Measurements from ENCODE around the gene SOX6. TPM values are rescaled to one million over a fixed set of nuclear protein-coding genes. Genes with fewer than 3 reads are reported as not detected.

SOX6 gene
- total and polyA plus RNA-seq, 2 donors (not counting 1 experiment from before 2014, with no cell fraction given) = 3.0 to 5.1 TPM

DNA sequence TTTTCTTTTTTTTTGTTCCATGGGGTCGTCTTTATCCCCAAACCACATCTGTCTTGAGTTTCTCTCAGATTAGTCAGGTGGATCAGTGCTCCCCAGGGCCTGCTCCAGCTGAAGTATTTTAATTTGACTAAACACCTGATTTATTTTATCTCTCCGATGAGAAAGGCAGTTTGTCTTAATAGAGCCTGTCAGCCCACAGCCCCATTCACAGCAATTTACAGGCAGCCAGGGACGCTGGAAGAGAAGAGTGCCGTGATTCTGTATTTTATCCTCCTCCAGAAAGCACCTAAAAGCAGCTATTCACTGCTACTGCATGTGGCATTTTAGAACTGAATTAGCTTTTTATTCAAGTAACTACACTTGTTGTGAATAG lies 164.5 kb downstream of the SOX6 start:
- no peak overlapping the region for H3K9ac ChIP-seq (ENCODE audit: insufficient read depth, low read length)
- no peaks in the 10 kb centered on the region for H3K79me2 ChIP-seq (ENCODE audit: control insufficient read depth, insufficient read depth, low read length)
- no peak for DNase-seq (ENCODE audit: low read depth in 2 of 2)
- H3K9me3 ChIP-seq (ENCODE audit: control insufficient read depth, insufficient read depth, low read depth, low read length) = no peaks in the 10 kb centered on the region
- H3K36me3 ChIP-seq (ENCODE audit: control insufficient read depth, insufficient read depth, low read length) = no peaks in the 10 kb centered on the region
- peaks cover 4% of the 10 kb centered on the region for H3K4me1 ChIP-seq (ENCODE audit: control insufficient read depth, extremely low read depth, insufficient read depth, low read length)
- no peaks in the 10 kb centered on the region for H3K27me3 ChIP-seq (ENCODE audit: control insufficient read depth, insufficient read depth, low read length)
- no peak overlapping the region for H3K27ac ChIP-seq (ENCODE audit: insufficient read depth, low read length)
- no peaks in the 10 kb centered on the region for H4K20me1 ChIP-seq (ENCODE audit: control insufficient read depth, extremely low read depth, insufficient read depth, low read length)
- H3K4me2 ChIP-seq (ENCODE audit: extremely low read depth, insufficient read depth, low read length) = no peak overlapping the region
- no peak overlapping the region for H3K4me3 ChIP-seq (replicated peaks in 1 of 4; ENCODE audit: control extremely low read depth in 1 of 4, insufficient read depth in 1 of 4, low read depth in 3 of 4, low read length in 4 of 4)
- no peak overlapping the region for H2AFZ ChIP-seq (ENCODE audit: low read length)
- TF ChIP-seq, protein P1, sequence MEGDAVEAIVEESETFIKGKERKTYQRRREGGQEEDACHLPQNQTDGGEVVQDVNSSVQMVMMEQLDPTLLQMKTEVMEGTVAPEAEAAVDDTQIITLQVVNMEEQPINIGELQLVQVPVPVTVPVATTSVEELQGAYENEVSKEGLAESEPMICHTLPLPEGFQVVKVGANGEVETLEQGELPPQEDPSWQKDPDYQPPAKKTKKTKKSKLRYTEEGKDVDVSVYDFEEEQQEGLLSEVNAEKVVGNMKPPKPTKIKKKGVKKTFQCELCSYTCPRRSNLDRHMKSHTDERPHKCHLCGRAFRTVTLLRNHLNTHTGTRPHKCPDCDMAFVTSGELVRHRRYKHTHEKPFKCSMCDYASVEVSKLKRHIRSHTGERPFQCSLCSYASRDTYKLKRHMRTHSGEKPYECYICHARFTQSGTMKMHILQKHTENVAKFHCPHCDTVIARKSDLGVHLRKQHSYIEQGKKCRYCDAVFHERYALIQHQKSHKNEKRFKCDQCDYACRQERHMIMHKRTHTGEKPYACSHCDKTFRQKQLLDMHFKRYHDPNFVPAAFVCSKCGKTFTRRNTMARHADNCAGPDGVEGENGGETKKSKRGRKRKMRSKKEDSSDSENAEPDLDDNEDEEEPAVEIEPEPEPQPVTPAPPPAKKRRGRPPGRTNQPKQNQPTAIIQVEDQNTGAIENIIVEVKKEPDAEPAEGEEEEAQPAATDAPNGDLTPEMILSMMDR (conservative IDR thresholded peaks at IDR 0.05 in 1 of 2, IDR thresholded peaks at IDR 0.05 in 1 of 2; ENCODE audit: low read depth in 1 of 2, low read length in 2 of 2) = no peak
- TF ChIP-seq EZH2 (IDR thresholded peaks at IDR 0.05; ENCODE audit: low read length, missing control alignments) = no peak

DNA sequence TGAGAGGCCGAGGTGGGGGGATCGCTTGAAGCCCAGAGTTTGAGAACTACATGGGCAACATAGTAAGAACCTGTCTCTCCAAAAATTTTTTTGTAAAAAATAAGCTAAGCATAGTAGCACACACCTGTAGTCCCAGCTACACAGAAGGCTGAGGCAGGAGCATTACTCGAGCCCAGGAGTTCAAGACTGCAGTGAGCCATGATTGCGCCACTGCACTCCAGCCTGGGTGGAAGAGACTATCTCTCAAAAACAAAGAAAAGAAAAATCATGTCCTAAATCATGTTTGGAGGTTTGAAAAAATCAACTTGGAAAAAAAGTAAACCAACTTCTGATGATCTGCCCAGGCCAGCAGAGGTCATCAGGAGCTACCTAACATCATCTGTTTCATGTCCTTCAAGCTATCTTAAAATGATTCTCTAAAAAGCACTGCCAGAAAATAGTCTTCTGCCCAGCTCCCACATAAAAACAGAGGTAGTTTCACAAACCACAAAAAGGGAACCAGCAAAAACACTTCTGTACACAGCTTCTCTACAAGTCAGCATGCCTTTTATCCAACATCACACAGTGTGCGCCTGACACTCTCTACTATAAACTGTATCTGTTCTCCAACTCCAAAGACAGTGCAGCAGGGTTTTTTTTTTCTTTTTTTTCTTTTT lies 165.0 kb downstream of the SOX6 start:
- no peak overlapping the region for H2AFZ ChIP-seq (ENCODE audit: low read length)
- peaks cover 4% of the 10 kb centered on the region for H3K4me1 ChIP-seq (ENCODE audit: control insufficient read depth, extremely low read depth, insufficient read depth, low read length)
- no peak for DNase-seq (ENCODE audit: low read depth in 2 of 2)
- no peak overlapping the region for H3K9ac ChIP-seq (ENCODE audit: insufficient read depth, low read length)
- no peaks in the 10 kb centered on the region for H4K20me1 ChIP-seq (ENCODE audit: control insufficient read depth, extremely low read depth, insufficient read depth, low read length)
- no peak overlapping the region for H3K4me3 ChIP-seq (replicated peaks in 1 of 4; ENCODE audit: control extremely low read depth in 1 of 4, insufficient read depth in 1 of 4, low read depth in 3 of 4, low read length in 4 of 4)
- H3K27me3 ChIP-seq (ENCODE audit: control insufficient read depth, insufficient read depth, low read length) = no peaks in the 10 kb centered on the region
- TF ChIP-seq, protein P1 (conservative IDR thresholded peaks at IDR 0.05 in 1 of 2, IDR thresholded peaks at IDR 0.05 in 1 of 2; ENCODE audit: low read depth in 1 of 2, low read length in 2 of 2) = no peak
- no peak for TF ChIP-seq EZH2 (IDR thresholded peaks at IDR 0.05; ENCODE audit: low read length, missing control alignments)
- no peaks in the 10 kb centered on the region for H3K9me3 ChIP-seq (ENCODE audit: control insufficient read depth, insufficient read depth, low read depth, low read length)
- H3K79me2 ChIP-seq (ENCODE audit: control insufficient read depth, insufficient read depth, low read length) = no peaks in the 10 kb centered on the region
- no peak overlapping the region for H3K27ac ChIP-seq (ENCODE audit: insufficient read depth, low read length)
- H3K36me3 ChIP-seq (ENCODE audit: control insufficient read depth, insufficient read depth, low read length) = no peaks in the 10 kb centered on the region
- H3K4me2 ChIP-seq (ENCODE audit: extremely low read depth, insufficient read depth, low read length) = no peak overlapping the region

DNA sequence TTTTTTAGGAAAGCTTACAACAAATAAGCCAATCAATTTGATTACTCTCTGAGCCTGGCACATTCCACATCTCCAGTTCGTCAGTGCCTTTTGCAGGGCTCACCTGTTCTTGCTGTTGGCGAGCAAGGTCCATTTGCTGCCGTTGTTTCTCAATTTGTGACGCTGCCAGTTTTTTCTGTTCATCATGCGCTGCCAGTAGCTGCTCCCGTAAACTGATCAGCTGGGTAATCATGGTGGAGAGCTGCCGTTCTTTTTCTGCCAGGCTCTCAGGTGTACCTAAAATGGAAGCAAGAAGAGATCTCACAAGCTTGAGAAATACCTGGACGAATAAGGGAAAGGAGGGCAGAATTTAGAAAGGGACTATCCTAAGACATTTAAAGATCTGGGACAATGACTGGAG lies 169.7 kb downstream of the SOX6 start:
- Histone ChIP-seq H3K27me3 (ENCODE audit: control insufficient read depth, insufficient read depth, low read length) (no peaks in the 10 kb centered on the region), H2AFZ (ENCODE audit: low read length) (no peak overlapping the region), H4K20me1 (ENCODE audit: control insufficient read depth, extremely low read depth, insufficient read depth, low read length) (no peaks in the 10 kb centered on the region), H3K9me3 (ENCODE audit: control insufficient read depth, insufficient read depth, low read depth, low read length) (no peaks in the 10 kb centered on the region), H3K4me1 (ENCODE audit: control insufficient read depth, extremely low read depth, insufficient read depth, low read length) (peaks cover 9% of the 10 kb centered on the region), H3K9ac (ENCODE audit: insufficient read depth, low read length) (no peak overlapping the region), H3K4me2 (ENCODE audit: extremely low read depth, insufficient read depth, low read length) (no peak overlapping the region), H3K4me3 (replicated peaks in 1 of 4; ENCODE audit: control extremely low read depth in 1 of 4, insufficient read depth in 1 of 4, low read depth in 3 of 4, low read length in 4 of 4) (no peak overlapping the region), H3K79me2 (ENCODE audit: control insufficient read depth, insufficient read depth, low read length) (no peaks in the 10 kb centered on the region), H3K27ac (ENCODE audit: insufficient read depth, low read length) (no peak overlapping the region), H3K36me3 (ENCODE audit: control insufficient read depth, insufficient read depth, low read length) (no peaks in the 10 kb centered on the region)
- no peak for TF ChIP-seq EZH2 (IDR thresholded peaks at IDR 0.05; ENCODE audit: low read length, missing control alignments)
- TF ChIP-seq, protein P1 (conservative IDR thresholded peaks at IDR 0.05 in 1 of 2, IDR thresholded peaks at IDR 0.05 in 1 of 2; ENCODE audit: low read depth in 1 of 2, low read length in 2 of 2) = no peak
- DNase-seq (ENCODE audit: low read depth in 2 of 2) = no peak

All from fibroblast of lung (primary cell).